Hematopoietic multipotent progenitor cell (in vitro differentiated cells): Measurements from ENCODE around the gene FTCDNL1. TPM values are rescaled to one million over a fixed set of nuclear protein-coding genes. Genes with fewer than 3 reads are reported as not detected.

Experiments
- DNase-seq, 3 donors: peaks; one replicate each; pipeline ENCODE4 v3.0.0-alpha.2; 2011 to 2015; ENCODE audit warnings: low read depth in 2 of 3, low spot score in 2 of 3
- small RNA-seq: library from RNA; depleted of rRNA; stranded (forward); fragments of <200 nt; gene quantifications from one replicate; pipeline ENCODE3, GENCODE V24; 2012
- total RNA-seq: library from RNA; depleted of rRNA; stranded (reverse); fragments of >200 nt; gene quantifications from one replicate; pipeline ENCODE4 v1.2.3, GENCODE V29; 2012

FTCDNL1 gene
- total RNA-seq, 1 donor, result 8.3 TPM

- no peak for DNase-seq
These were observed 106.7 kb downstream of the FTCDNL1 start for GRCh38 chr2:199744260-199744659.

GRCh38 chr2:199743415-199744120 lies 107.4 kb downstream of the FTCDNL1 start:
- no peak for DNase-seq

DNA sequence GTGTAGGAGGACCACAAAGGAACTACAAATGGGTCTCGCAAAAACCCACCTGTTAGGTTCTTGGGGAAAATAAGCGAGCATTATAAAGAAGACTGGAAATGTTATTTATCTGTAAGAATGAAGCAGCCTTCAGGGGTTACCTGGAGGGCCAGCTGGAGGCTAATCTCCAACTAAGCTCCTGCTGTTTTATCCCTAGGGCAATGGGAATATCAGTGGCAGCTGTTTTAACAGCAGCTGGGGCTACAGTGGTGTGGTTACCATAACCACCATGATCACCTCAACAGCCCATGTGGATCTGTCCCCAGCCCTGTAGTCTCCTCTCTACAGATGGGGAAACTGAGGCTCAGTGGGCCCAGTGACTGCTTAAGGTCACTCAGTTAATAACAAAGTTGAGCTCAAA lies 108.1 kb downstream of the FTCDNL1 start:
- DNase-seq, result no peak

DNA sequence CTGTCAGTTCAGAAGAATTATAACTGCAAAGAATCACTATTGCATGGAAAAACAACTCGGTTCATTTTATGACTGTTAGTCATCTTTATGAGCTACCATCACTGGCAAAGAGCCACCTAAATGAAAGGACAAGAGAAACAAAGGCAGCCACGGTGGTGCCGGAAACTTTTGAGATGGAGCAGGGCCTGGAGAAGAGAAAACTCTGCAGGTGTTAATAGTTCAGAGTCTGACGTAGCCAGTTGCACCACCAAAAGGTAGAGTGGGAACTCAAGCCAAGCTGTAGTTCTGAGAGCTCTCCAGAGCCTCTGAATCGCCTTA lies 110.9 kb downstream of the FTCDNL1 start:
- DNase-seq, result no peak

GRCh38 chr2:199739413-199740110 lies 111.4 kb downstream of the FTCDNL1 start:
- peak; percentile 31 to 78 (median 57) for DNase-seq

DNA sequence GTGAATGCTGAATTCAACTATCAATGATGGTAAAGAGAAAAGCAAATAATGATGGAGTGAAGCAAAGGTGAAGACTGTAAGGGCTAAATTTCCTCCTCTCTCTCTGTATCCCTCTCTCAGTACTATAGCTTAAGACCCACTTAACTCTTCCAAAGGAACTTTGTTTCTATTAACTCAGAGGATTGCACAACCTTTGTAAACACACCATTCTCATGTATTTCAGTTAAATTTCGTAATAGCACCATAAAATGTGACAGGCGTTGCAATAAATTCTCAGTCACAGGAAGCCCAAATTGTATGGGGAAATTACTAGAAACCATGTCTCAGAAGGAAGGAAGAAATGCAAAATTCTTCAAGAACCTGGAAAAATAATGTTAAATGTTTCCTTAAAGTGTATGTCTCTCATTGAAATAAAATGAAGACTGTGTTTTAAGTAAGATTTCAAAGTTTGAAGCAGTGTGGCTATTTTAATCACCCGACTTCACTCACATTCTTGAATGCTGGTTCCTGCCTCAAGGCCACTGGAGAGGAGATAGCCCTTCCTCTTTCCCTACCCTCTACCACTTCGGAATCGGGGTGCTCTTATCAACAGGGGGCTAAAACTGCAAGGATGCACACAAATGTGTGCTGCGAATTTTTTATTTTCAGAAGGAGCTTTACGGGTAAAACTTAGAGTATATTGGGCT lies 112.1 kb downstream of the FTCDNL1 start:
- DNase-seq, result peak in 2 of 3 donors; percentile 43 to 74

- no peak for DNase-seq
These were observed 116.3 kb downstream of the FTCDNL1 start for GRCh38 chr2:199734651-199735050.

DNA sequence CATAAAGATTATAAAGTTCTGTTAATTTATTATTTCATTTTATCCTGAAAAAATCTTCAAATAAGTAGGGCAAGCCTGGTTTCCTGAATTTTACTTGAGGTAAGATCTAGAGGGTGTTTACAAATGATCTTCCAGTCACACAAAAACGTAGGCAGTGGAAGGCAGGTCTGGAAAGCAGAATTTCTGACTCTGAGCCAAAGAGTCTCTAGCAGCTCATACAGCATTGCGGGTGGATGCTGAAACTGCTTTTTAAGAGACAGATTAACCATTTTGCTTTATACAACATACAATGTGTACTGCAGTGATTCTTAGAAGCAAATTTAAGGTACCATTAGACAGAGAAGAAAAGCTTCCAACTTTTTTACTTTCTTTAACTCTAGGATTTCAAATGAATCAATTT lies 117.0 kb downstream of the FTCDNL1 start:
- no peak for DNase-seq

DNA sequence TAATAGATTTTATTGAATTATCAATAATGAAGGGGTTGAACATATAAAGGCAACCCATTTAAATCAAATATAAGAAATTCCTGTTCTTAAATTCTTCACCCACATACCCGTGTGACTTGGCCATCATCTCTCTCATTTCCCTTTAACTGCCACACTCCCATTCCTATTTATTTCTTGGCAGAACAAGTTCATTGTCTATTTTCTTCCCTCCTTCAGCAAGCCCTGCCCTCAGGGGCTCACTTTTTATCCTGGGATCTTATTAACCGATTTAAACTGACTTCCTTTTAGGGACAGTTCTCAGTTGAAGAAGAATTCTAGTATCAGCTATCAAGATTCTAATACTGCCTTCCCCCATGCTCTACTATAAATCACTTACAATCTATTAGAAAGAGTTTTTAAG lies 123.2 kb downstream of the FTCDNL1 start:
- DNase-seq, result no peak

- DNase-seq, result no peak
These were observed 123.7 kb downstream of the FTCDNL1 start for GRCh38 chr2:199727306-199727705.

DNA sequence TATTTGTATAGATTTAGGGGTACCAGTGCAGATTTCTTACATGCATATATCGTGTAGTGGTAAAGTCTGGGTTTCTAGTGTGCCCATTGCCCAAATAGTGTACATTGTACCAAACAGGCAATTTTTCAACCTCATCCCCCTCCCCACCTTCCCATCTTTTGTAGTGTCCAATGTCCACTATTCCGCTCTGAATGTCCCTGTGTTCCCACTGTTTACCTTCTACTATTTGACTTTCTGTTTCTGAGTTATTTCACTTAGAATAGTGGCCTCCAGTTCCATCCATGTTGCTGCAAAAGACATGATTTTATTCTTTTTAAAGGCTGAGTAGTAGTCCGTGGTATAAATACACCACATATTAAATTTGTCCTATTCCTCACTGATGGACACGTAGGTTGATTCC lies 132.9 kb downstream of the FTCDNL1 start:
- no peak for DNase-seq

DNA sequence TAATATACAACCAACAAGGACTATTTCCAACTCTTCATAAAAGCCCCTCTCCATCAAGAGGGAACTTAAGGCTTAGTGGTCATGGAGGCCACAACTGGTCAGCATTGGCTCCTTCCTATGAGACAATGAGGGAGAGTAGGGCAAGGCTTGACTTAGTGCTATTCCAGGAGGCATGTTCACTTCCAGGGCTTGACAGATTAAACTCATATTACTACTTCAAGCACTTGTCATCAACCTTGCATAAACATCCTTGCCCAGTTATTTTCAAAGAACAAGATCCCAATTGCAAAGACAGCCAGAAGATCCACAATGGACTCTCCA lies 133.4 kb downstream of the FTCDNL1 start:
- DNase-seq, result no peak

DNA sequence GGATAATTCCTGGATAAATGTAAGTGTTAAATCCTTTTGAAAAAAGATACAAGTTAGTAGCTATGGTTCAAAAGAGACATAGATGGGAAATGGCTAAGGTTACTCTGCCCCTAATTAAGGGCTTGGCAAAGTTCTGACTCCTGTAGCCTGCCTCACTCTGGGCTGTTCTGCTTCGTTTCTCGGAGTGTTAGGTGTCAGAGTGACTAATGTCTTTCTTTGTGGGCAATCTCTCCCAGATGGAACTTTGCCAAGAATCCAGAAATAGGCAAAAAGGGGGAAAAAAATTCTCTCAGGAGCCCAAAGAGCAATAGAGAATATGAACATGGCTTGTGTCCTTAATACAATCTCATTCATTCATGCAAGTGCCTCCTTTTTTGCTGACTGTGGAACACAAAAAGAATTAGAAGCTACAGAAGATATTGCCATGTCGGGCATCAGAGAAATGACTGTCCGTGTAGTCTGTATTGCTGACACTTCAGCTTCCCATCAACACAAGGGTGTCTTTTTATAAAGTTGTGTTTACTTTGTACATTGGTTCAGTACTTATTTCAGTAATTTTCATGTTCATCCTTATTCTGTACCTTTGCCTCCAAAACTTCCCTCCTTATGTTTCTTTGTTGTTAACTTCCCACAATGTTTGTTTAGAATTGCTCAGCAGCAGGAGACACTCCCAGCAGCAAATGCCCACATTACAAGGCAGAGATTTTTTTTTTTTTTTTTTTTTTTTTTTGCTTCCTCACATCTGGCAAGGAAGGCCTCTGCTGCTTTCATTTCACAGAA lies 134.0 kb downstream of the FTCDNL1 start:
- peak in 1 of 3 donors; percentile 24 for DNase-seq

DNA sequence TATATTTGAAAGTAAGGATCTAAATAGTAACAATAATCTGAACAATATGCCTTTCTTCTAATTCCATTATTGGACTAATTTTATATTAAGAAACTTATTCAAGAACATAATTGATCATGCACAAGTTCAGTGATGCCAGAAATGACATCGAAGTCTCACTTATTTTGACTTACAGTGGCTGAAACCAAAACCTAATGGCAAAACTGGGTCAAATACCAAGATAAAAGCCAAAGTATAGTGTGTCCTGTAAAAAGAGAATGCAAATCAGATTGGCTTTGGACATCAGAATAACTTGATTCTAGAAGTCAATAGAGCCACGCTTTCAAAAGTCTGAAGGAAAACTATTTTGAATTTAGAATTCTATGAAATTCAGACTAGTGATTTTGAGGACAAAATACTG lies 137.2 kb downstream of the FTCDNL1 start:
- DNase-seq, result no peak

- DNase-seq, result no peak
These were observed 140.4 kb downstream of the FTCDNL1 start for GRCh38 chr2:199710551-199710950.

Small RNAs within 50 kb of the gene (small RNA-seq; reads per million reads assigned to genes)
- gene AC108032.1 (not detected), gene RN7SL717P (not detected)

Other genes with a start within 250 kb of the FTCDNL1 start
- 7.5 TPM for gene C2orf69, start 60.1 kb upstream of the FTCDNL1 start, total RNA-seq
- gene TYW5, start 104.3 kb upstream of the FTCDNL1 start, total RNA-seq, result 3.8 TPM
- gene MAIP1, start 104.4 kb upstream of the FTCDNL1 start, total RNA-seq, result 25.0 TPM